Measurements from ENCODE around the gene DDT. TPM values are rescaled to one million over a fixed set of nuclear protein-coding genes. Genes with fewer than 3 reads are reported as not detected.
A peak's percentile ranks its signal among the peaks of the same experiment; 100 is the strongest.
"Not testable (repeated sequence)": the region's sequence is repeated elsewhere in the genome, so short reads cannot be mapped to it uniquely, and the experiment has no call there.

DDT gene
- total RNA-seq, 1 donor from 2014 or later: 34.5 TPM

DNA sequence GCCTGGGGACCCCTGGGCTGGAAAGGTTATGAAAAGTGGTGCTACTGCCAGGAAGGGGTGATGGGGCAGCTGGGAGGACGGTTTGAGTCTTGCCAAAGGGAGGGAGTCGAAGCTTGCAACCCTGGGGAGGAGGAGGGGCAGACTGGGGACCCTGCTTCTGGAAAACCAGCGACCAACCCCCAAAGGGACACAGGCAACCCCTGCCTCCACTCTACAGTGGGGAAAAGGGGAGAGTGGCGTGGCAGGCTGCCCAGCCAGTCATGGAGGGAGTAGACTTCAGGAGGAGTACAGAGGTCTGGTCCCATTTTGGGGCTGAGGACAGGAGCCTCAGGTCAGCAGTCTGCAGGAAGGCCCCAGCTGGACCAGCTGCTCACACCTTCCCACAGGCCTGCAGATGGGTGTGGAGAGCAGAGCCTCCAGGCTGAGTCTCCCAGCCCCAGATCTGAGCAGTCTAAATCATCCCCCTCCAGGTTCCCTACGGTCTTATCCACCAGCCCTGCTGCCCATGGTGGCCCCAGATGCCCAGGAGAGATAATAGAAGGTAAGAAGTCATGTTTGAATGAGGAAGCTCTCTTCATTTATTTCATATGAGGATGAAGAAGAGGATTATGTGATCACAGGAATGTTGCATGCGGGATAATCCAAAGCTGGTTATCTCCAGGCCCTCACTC is 3.3 kb downstream of the DDT start:
- TF ChIP-seq EZH2 (IDR thresholded peaks at IDR 0.05) (no peak), EZH2phosphoT487 (IDR thresholded peaks at IDR 0.05) (no peak)
- TF ChIP-seq, protein P1, sequence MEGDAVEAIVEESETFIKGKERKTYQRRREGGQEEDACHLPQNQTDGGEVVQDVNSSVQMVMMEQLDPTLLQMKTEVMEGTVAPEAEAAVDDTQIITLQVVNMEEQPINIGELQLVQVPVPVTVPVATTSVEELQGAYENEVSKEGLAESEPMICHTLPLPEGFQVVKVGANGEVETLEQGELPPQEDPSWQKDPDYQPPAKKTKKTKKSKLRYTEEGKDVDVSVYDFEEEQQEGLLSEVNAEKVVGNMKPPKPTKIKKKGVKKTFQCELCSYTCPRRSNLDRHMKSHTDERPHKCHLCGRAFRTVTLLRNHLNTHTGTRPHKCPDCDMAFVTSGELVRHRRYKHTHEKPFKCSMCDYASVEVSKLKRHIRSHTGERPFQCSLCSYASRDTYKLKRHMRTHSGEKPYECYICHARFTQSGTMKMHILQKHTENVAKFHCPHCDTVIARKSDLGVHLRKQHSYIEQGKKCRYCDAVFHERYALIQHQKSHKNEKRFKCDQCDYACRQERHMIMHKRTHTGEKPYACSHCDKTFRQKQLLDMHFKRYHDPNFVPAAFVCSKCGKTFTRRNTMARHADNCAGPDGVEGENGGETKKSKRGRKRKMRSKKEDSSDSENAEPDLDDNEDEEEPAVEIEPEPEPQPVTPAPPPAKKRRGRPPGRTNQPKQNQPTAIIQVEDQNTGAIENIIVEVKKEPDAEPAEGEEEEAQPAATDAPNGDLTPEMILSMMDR (IDR thresholded peaks at IDR 0.05): no peak
- no peak for DNase-seq (ENCODE audit: low spot score)
- no peaks in the 10 kb centered on the region for H3K4me1 Mint-ChIP-seq
- no peak overlapping the region for H2AFZ ChIP-seq (replicated peaks)
- H3K27ac ChIP-seq: no peak overlapping the region
- peaks cover 3% of the 10 kb centered on the region for H3K27me3 Mint-ChIP-seq (ENCODE audit: insufficient read depth, low read depth)
- no peaks in the 10 kb centered on the region for H3K9me3 Mint-ChIP-seq
- H3K27me3 ChIP-seq: no peaks in the 10 kb centered on the region
- H3K4me2 ChIP-seq: no peak overlapping the region
- H3K36me3 Mint-ChIP-seq: peaks cover 19% of the 10 kb centered on the region
- no peaks in the 10 kb centered on the region for H4K20me1 ChIP-seq (ENCODE audit: low read depth)
- H3F3A ChIP-seq (ENCODE audit: low read depth): no peaks in the 10 kb centered on the region
- H3K4me1 ChIP-seq: no peaks in the 10 kb centered on the region
- H3K9ac ChIP-seq: no peak overlapping the region
- peak overlapping the region; percentile 50 for H3K4me3 Mint-ChIP-seq
- H3K27ac Mint-ChIP-seq: no peak overlapping the region
- no peaks in the 10 kb centered on the region for H3K9me3 ChIP-seq (ENCODE audit: low read depth)
- H3K36me3 ChIP-seq: no peaks in the 10 kb centered on the region
- no peaks in the 10 kb centered on the region for H3K79me2 ChIP-seq (ENCODE audit: low read depth)
- H3K4me3 ChIP-seq: no peak overlapping the region

DNA sequence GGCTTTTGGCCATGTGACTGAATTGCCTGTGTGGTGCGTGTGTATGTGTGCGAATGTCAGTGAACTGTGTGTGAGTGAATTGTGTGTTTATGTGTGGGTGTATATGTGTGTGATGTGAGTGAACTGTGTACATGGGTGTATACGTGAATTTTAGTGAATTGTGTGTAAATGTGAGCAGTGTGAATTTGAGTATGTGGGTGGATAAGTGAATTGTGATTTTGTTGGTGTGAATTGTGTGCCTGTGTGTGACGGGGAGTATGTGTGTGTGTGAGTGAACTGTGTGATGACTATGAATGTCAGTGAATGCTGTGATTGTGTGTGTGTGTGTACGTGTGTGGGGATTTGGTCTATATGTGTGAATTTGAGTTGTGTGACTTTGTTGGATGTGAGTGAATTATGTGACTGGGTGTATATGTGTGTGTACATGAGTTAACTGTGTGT is 4.0 kb downstream of the DDT start:
- Histone ChIP-seq H3K79me2 (ENCODE audit: low read depth) (no peaks in the 10 kb centered on the region), H3K27ac (no peak overlapping the region), H3K9me3 (ENCODE audit: low read depth) (no peaks in the 10 kb centered on the region), H3K27me3 (no peaks in the 10 kb centered on the region), H3K36me3 (no peaks in the 10 kb centered on the region), H3K4me2 (no peak overlapping the region), H4K20me1 (ENCODE audit: low read depth) (no peaks in the 10 kb centered on the region), H3K4me1 (no peaks in the 10 kb centered on the region), H3K9ac (no peak overlapping the region), H2AFZ (replicated peaks) (no peak overlapping the region), H3F3A (ENCODE audit: low read depth) (no peaks in the 10 kb centered on the region), H3K4me3 (no peak overlapping the region)
- Mint-ChIP-seq H3K4me3 (no peak overlapping the region), H3K9me3 (no peaks in the 10 kb centered on the region), H3K27ac (no peak overlapping the region), H3K36me3 (peaks cover 19% of the 10 kb centered on the region), H3K4me1 (no peaks in the 10 kb centered on the region), H3K27me3 (ENCODE audit: insufficient read depth, low read depth) (peaks cover 3% of the 10 kb centered on the region)
- TF ChIP-seq EZH2 (IDR thresholded peaks at IDR 0.05): no peak
- TF ChIP-seq EZH2phosphoT487 (IDR thresholded peaks at IDR 0.05): no peak
- TF ChIP-seq, protein P1 (IDR thresholded peaks at IDR 0.05): no peak
- no peak for DNase-seq (ENCODE audit: low spot score)

DNA sequence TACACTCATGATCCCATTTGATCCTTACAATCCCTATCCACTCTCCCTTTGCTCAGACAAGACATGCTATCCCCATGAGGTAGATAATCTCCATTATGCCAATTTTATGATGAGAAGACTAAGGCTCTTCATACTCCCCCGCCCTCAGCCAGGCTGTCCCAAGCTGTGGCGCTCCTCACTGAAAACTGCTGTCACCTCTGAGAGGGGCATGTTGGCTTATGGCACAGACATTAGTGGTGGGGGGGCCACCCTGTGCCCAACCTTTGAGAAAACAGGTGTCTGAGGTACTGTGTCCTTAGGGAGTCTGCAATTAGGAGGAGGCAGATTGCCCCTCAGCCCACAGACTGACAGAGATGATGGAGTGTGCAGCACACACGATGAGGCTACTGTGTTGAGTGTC is 5.2 kb downstream of the DDT start:
- Histone ChIP-seq H3K79me2 (ENCODE audit: low read depth) (no peaks in the 10 kb centered on the region), H3K4me1 (no peaks in the 10 kb centered on the region), H3K27me3 (no peaks in the 10 kb centered on the region), H3K4me3 (no peak overlapping the region), H3K36me3 (no peaks in the 10 kb centered on the region), H2AFZ (replicated peaks) (no peak overlapping the region), H3K4me2 (no peak overlapping the region), H3K27ac (no peak overlapping the region), H3K9me3 (ENCODE audit: low read depth) (no peaks in the 10 kb centered on the region), H3F3A (ENCODE audit: low read depth) (no peaks in the 10 kb centered on the region), H3K9ac (no peak overlapping the region), H4K20me1 (ENCODE audit: low read depth) (no peaks in the 10 kb centered on the region)
- no peak overlapping the region for H3K27ac Mint-ChIP-seq
- no peaks in the 10 kb centered on the region for H3K4me1 Mint-ChIP-seq
- H3K9me3 Mint-ChIP-seq: no peaks in the 10 kb centered on the region
- H3K4me3 Mint-ChIP-seq: no peak overlapping the region
- peaks cover 3% of the 10 kb centered on the region for H3K27me3 Mint-ChIP-seq (ENCODE audit: insufficient read depth, low read depth)
- H3K36me3 Mint-ChIP-seq: peaks cover 19% of the 10 kb centered on the region
- DNase-seq (ENCODE audit: low spot score): no peak
- TF ChIP-seq EZH2phosphoT487 (IDR thresholded peaks at IDR 0.05) (no peak), EZH2 (IDR thresholded peaks at IDR 0.05) (no peak)
- TF ChIP-seq, protein P1 (IDR thresholded peaks at IDR 0.05): no peak

DNA sequence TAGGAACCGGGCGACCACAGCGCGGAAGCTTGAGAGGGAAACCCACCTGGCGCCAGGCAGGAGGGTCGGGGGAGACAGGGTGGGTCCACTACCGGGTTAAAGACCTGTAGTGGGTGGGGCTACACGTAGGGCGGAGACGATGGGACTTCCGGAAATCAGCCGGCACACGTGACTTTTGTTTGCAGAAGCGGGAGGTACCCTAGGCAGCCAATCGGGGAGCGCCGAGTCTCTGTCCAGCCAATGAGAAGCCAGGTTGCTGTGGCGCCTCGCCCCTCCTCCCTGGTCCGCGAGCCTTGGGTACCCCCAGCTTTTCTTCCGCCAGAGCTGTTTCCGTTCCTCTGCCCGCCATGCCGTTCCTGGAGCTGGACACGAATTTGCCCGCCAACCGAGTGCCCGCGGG is 7.7 kb downstream of the DDT start, which contains the start of gene DDTL:
Gene DDTL, plus strand, starts transcription at position 321 of the 400 bp plus-strand sequence. Its CDS starts 27 bp downstream, at position 348.
- H3K4me3 Mint-ChIP-seq; H3K27me3 Mint-ChIP-seq (ENCODE audit: insufficient read depth, low read depth); H3K27ac ChIP-seq; H3K4me1 Mint-ChIP-seq; H3K36me3 ChIP-seq; H3K79me2 ChIP-seq (ENCODE audit: low read depth); H3K27me3 ChIP-seq; DNase-seq (ENCODE audit: low spot score); H4K20me1 ChIP-seq (ENCODE audit: low read depth); H3K27ac Mint-ChIP-seq; H3K9ac ChIP-seq; H3K9me3 ChIP-seq (ENCODE audit: low read depth); H3K4me2 ChIP-seq; H3K4me1 ChIP-seq; H3F3A ChIP-seq (ENCODE audit: low read depth); H3K4me3 ChIP-seq; H2AFZ ChIP-seq (replicated peaks); H3K9me3 Mint-ChIP-seq: not testable (repeated sequence)
- peaks cover 19% of the 10 kb centered on the region for H3K36me3 Mint-ChIP-seq

DNA sequence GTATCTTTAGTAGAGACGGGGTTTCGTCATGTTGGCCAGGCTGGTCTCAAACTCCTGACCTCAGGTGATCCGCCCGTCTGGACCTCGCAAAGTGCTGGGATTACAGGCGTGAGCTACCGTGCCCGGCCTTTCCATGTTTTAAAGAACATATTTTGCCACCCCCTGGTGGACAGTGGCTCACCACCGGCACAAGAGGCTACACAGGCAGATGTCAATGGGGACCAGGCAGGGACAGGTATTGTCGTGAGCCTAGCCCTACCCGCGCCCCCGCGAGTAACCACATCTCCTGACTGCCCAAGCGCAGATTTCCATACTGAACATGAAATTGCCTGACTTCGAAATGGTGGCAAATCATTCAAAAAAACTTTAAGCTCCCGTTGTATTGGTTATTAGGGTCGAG is 8.1 kb downstream of the DDT start:
- not testable (repeated sequence) for H3K4me3 Mint-ChIP-seq; H3K27ac ChIP-seq; H3K36me3 ChIP-seq; H3K4me1 ChIP-seq; H3K4me1 Mint-ChIP-seq; H2AFZ ChIP-seq (replicated peaks); H3K9me3 Mint-ChIP-seq; H3K9me3 ChIP-seq (ENCODE audit: low read depth); H3K27me3 ChIP-seq; DNase-seq (ENCODE audit: low spot score); H3K4me3 ChIP-seq; H3K9ac ChIP-seq; H3K27me3 Mint-ChIP-seq (ENCODE audit: insufficient read depth, low read depth); H3K27ac Mint-ChIP-seq; H4K20me1 ChIP-seq (ENCODE audit: low read depth); H3K79me2 ChIP-seq (ENCODE audit: low read depth); H3K4me2 ChIP-seq; H3F3A ChIP-seq (ENCODE audit: low read depth)
- H3K36me3 Mint-ChIP-seq: peaks cover 16% of the 10 kb centered on the region

All from neural progenitor cell (in vitro differentiated cells).